Endothelial cell of umbilical vein (primary cell): ENCODE data around the gene SPRED3.

ENCODE experiments used
- EZH2 ChIP-seq: IDR thresholded peaks from 2 replicates; pipeline ENCODE4 v1.6.1; 2012; ENCODE audit warnings: borderline replicate concordance, low read depth, mild to moderate bottlenecking, moderate library complexity, low read length, inconsistent platforms; ENCODE audit not compliant: severe bottlenecking
- FOS ChIP-seq: IDR thresholded peaks from 2 replicates; pipeline ENCODE4 v1.6.1; 2011; ENCODE audit warnings: mild to moderate bottlenecking, low read length, moderate library complexity, borderline replicate concordance; ENCODE audit not compliant: insufficient read depth
- MYC ChIP-seq: IDR thresholded peaks from one replicate; pipeline ENCODE4 v1.6.1; 2011; ENCODE audit warnings: mild to moderate bottlenecking, low read depth, low read length
- POLR2A ChIP-seq: IDR thresholded peaks from 2 replicates; pipeline ENCODE4 v1.6.1; 2012; ENCODE audit warnings: low read depth, mild to moderate bottlenecking, control low read depth, low read length
- POLR2AphosphoS5 ChIP-seq: IDR thresholded peaks from 2 replicates; pipeline ENCODE4 v1.6.1; 2012; ENCODE audit warnings: low read depth, mild to moderate bottlenecking, control low read depth, low read length, moderate library complexity; ENCODE audit not compliant: insufficient read depth
- TF ChIP-seq, protein P1 (sequence below), 2 donors: IDR thresholded peaks; 1 replicate in 1 of 2; 2 replicates in 1 of 2; pipeline ENCODE4 v1.5.1; 2011; ENCODE audit warnings: low read length in 2 of 2, mild to moderate bottlenecking in 2 of 2, moderate library complexity in 2 of 2, control low read depth in 1 of 2, inconsistent platforms in 1 of 2, low read depth in 1 of 2; ENCODE audit not compliant: insufficient read depth in 1 of 2; ENCODE audit errors: extremely low read depth in 1 of 2
- TF ChIP-seq, protein P2 (sequence below): IDR thresholded peaks from 2 replicates; pipeline ENCODE4 v1.6.1; 2011; ENCODE audit not compliant: insufficient read depth, insufficient read length

- no peak for TF ChIP-seq POLR2A
- TF ChIP-seq, protein P1, sequence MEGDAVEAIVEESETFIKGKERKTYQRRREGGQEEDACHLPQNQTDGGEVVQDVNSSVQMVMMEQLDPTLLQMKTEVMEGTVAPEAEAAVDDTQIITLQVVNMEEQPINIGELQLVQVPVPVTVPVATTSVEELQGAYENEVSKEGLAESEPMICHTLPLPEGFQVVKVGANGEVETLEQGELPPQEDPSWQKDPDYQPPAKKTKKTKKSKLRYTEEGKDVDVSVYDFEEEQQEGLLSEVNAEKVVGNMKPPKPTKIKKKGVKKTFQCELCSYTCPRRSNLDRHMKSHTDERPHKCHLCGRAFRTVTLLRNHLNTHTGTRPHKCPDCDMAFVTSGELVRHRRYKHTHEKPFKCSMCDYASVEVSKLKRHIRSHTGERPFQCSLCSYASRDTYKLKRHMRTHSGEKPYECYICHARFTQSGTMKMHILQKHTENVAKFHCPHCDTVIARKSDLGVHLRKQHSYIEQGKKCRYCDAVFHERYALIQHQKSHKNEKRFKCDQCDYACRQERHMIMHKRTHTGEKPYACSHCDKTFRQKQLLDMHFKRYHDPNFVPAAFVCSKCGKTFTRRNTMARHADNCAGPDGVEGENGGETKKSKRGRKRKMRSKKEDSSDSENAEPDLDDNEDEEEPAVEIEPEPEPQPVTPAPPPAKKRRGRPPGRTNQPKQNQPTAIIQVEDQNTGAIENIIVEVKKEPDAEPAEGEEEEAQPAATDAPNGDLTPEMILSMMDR (IDR thresholded peaks at IDR 0.05; ENCODE audit: extremely low read depth in 1 of 2, insufficient read depth in 1 of 2, low read depth in 1 of 2, low read length in 2 of 2) = no peak
- TF ChIP-seq POLR2AphosphoS5 = no peak
- TF ChIP-seq, protein P2, sequence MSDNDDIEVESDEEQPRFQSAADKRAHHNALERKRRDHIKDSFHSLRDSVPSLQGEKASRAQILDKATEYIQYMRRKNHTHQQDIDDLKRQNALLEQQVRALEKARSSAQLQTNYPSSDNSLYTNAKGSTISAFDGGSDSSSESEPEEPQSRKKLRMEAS = no peak
- TF ChIP-seq EZH2 = no peak
- no peak for TF ChIP-seq MYC
- TF ChIP-seq FOS = no peak
Observed at GRCh38 chr19:38352611-38353010, 35.9 kb upstream of the SPRED3 start.
